NCI-H526 (cell line): ENCODE results near the gene CLMP.

Experiments used
- DNase-seq, 2 experiments: peaks; one replicate each; lab custom pipeline; 2025; lab: John Stamatoyannopoulos, UW

CLMP gene, protein sequence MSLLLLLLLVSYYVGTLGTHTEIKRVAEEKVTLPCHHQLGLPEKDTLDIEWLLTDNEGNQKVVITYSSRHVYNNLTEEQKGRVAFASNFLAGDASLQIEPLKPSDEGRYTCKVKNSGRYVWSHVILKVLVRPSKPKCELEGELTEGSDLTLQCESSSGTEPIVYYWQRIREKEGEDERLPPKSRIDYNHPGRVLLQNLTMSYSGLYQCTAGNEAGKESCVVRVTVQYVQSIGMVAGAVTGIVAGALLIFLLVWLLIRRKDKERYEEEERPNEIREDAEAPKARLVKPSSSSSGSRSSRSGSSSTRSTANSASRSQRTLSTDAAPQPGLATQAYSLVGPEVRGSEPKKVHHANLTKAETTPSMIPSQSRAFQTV

DNA sequence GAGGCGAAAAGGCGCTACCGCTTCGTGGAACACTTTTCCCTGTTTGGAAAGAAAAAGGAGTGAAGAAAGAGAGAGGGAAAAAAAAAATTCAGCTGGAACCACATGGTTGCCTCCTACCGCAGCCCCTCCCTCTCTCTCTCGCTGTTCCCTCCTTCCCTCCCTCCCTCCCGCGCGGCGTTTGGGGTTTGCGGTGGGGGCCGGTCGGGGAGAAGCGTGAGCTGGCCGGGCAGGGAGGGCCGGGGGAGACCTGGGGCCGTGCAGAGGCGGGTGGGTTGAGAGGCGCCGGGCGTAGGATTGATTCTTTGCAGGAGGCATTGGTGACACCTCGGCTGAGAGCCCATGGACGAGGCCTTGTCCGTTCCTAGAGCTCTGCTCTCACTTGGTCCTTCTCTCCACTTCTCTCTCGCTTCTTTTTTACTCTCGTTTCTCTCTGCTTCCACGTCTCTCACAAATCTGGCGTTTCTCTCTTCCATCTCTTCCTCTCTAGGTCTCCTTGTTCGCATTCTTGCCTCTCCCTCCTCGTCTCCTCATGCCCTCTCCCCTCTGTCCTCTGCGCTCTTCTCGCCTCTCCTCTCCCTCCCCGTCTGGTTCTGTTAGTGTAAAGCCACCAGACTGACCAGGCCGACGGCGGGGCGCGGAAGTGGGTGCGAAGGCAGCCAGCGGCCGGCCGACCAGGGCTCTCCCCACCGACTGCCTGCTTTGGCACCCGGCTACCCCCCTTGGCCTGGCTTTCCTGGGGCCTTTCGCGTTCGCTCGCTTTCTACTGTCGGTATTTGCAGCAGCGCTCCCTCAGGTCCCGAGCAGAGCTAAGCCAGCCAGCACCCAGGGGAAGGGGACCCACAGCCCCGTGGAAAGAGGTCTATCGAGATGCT, at the start of gene CLMP:
Gene CLMP (minus strand): TSS at position 61 of the 872 bp plus-strand sequence. CDS start 308 bp downstream, outside the sequence.
- peak; percentile 13 to 81 for DNase-seq

DNA sequence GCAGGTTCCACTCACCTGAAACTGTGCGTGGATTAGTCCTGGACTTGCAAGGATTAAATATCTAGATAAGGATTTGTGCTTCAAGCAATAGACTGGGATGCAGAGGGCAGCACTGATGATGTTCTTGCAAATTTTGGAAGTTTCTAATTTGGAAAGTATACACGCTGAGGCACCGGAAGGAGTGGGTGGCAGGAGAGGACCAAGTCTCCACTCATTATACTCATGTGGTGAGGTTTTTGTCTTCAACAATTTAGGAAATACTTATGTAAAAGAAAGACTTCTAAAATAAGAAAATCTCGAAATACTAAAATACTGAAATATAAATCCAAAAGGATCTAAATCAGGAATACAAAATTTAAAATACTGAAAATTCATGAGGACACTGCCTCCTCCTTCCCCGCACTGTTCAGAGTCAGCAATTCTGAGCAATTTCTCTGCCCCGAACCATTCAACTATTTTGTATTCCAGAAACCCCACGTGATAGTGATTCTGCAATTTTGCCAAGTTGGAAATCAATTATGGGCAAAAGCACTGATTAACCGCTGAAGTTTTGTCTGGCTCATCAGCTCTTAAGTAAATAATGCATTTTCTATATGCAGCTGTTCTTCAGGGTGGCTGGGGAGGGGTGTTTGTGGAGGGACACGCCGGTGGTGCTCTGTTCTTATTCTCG, 47.0 kb upstream of the CLMP start:
- no peak for DNase-seq

GRCh38 chr11:123241294-123241693, 46.2 kb upstream of the CLMP start:
- no peak for DNase-seq

DNA sequence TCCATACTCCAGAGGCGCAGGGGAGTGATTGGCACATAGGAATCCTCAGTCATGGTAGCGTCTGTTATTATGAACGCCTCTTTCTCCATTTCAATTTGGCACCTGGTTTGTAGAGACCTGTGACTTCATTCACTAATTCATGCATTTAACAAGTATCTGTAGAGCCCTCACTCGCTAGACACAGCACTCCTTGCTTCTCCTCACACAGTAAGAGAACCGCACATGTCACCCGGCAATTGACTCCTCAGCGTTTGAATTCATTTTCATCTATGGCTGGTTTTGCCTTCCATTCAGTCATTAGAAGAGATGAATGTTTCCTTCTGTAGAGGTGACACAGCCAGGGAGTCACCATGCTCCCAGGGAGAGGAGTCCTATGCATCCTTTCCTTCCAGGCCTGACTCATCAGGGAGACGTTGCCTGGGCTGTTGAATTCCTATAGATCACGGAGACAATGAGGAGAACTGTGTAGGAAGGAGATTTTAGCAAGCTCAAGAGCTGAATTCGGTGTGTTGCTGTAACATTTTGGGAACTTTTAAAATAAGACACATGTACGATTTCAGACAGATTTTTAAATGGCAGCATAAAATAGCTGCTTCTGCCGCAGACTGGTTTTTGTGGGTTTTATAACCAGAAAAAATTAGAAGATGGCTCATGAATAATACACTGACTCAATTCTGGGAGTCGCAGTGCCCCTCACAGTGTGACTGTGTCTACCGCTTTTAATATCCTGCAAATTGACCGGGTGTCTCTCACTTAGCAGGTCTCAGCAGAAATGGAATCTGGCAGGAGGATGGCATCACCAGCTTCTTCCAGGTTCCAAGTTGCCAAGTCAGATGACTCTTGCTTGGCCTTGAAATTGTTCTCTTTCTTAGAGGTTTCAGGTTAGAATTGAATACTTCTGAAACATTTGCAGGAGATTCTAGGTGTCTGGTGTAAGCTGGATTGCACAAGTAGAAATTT, 44.4 kb upstream of the CLMP start:
- no peak for DNase-seq

DNA sequence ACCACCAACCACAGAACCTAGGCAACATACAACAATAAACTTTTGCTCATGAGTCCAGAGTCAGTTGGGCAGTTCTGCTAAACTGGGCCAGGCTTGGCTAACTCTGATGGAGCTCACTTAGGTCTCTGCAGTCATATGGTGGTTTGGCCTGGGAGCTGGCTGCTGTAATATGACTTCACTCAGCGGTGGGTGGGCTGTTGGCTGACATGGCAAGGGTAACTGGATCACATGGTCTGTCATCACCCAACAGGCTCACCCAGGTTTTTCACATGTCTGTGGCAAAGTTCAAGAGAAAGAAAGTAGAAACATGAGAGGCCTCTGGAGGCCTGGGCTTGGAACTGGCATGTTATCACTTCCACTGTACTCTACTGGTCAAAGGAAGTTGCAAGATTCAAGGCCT, 43.2 kb upstream of the CLMP start:
- DNase-seq: no peak

- no peak for DNase-seq
Measured at GRCh38 chr11:123236879-123237278, 41.8 kb upstream of the CLMP start.

DNA sequence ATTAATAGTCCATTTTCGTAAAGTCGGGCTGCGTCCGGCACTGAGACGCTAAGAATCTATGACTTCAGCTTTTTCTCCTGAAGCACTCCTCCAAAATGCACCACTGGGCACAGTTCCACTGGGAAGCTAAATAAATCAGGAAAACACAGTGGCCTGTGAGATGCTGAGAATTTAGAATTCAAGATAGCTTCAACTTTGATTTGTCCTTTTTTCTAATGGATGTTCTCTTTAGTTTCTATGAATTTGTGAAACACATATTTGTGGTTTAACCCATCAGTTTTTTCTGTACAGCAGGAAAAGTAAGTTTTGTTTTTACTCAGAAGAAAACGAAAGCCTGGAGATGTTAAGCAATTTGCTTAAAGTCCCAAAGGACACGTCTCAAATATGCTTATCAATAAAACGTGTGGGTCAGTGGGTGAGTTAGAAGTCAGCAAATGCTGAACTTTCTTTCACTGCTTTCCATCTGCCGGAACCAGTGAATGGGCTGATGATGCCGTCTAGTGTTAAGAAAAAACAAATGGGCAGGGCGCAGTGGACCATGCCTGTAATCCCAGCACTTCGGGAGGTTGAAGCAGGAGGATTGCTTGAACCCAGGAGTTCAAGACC, 40.7 kb upstream of the CLMP start:
- DNase-seq: no peak

GRCh38 chr11:123235117-123235655, 40.1 kb upstream of the CLMP start:
- DNase-seq: peak; percentile 27 to 68

GRCh38 chr11:123233975-123234334, 38.9 kb upstream of the CLMP start:
- no peak for DNase-seq

- DNase-seq: no peak
Measured at GRCh38 chr11:123233280-123233974, 38.4 kb upstream of the CLMP start.

- no peak for DNase-seq
Measured at GRCh38 chr11:123231777-123232176, 36.7 kb upstream of the CLMP start.

- DNase-seq: no peak
Measured at GRCh38 chr11:123231256-123231655, 36.2 kb upstream of the CLMP start.

DNA sequence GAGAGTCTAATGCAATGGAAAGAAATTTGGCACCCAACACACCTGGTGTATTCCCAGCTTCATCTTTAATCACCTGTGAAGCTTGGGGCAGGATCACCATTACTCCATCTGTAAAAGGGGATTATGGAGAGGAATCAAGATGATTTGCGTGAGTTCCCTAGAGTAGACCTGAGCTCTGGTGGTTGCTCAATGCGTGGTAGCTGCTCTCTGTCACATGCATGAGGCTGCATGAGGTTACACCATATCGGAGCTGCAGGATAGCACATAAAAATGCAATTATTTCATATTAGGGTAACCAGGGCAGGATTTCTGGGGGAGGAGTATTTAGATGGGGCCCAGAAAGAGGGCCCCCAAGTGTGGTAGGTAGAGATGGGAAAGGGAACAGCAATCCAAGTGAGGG, 35.3 kb upstream of the CLMP start:
- DNase-seq: no peak

DNA sequence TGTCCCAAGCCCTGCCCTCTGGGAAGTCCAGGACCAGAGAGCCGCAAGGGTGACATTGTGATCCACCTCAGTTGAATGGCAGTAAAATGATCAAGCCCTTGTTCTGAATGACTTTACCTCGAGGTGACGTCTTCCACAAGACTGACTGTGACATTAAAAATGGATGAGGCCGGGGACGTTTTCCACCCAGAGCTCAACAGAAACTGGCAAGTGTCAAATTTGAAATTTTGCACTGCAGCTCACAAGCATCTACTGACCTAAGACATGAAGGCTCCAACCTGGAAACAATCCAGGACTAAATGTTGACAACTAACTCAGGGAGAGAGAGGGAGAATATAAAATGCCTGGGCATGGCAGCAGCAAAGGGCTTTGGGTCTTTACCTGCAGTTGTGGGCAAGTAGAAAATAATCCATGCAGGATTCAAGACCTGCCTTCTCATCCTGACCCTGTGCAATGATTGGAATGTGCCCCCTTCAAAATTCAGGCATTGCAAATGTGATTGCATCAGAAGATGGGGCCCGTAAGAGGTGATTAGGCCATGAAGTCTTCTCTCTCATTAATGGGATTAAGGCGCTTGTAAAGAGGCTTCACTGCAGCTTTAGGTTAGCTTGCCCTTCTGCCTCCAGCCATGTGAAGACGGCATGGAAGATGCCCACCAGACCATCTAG, 33.6 kb upstream of the CLMP start:
- DNase-seq: no peak

DNA sequence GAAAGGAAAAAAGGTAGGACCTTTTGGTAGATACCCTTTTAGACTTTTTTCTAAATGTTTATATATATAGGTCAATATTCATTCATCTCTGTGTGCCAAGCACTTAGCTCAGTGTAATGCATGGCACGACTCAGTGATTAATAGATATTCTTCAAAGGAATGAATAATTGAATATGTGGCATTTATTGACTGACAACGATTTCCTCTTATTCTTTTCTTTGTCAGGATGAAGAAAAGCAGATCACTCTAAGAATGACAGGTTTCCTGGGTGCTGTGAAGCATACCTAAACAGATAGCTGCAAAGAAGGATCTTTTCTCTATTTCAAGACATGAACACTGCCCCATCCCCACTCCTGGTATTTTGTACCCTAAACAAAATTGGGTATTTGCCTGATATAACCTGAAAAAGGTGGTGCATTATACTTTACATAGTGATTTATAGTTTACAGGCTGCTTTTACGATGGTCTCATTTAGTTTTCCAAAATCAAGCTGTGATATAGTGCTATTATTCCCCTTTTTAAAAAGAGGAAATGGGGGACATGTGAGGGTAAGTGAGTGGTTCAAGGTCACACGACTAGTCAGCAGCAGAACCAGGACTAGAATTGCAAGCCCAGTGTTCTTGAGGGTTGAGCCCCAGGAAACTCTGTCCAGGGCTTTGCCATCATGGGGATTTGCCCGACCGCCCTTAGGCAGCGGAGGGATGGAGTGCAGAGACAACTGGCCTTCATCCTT, 32.9 kb upstream of the CLMP start:
- no peak for DNase-seq

DNA sequence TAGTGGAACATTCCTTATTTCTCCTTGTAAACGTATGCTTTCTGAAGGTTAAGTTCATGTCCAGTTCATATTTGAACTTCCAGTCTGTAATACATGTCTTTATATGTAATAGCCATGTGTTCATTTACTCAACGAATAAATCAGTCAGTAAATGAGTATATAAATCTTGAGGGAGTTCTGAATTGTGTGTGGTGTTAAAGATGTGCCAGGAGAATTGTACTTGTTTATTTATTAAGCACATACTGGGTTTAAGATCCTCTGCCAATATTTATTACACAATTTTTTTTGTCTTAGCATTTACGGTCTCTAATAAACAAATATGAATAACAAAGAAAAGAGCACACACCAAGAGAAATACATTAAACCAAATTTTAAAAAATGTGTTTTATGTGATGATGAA, 26.5 kb upstream of the CLMP start:
- DNase-seq: no peak

DNA sequence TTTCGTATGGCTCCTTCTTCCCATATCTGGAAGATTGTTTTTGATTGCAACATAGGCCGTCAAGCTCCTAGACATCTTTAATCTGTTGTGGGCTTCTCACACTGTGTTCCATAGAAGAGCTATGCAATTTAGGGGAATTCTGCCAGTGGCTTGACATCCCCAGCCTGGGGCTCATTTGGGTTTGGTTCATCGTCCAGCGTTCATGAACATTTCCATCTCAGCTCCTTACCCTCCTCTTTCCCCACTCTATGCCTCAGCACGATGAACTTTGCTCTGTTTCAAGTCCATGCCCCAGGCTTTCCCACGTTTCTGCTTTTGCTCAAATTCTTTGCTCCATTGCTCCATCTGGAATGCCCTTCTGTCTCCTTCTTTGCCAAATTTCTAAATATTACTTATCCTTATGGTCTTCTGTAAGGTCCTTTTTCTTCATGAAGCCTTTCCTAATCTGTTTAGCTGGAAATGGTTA, 26.1 kb upstream of the CLMP start:
- no peak for DNase-seq

DNA sequence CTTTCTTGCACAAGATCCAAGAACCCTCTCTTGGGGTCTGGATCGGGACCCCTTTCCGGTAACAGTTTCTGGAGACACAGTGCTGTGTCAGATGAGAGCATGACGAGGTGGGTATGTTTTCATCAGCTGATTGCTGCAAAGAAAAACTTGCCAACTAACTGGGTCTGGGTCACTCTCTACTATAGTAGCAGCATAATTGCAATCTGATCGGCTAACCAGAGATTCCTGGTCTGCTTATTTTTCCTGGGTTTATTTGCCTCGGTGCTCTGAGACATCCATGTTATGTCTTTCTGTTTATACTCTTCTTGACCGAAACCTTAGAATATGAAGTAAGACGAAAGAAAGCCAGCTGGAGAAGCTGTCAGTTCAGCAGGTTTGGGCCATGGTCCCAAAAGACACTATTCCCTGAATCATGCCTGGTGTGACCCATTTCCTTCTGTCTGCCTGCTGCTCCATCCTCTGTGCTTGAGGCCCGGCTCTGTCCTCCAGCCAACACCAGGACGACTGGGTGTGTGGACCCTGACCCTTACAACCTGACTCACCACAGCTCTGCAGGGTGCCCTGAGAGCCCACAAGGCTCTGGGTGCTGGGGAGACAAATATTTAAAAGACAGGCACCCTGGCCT, 24.1 kb upstream of the CLMP start:
- DNase-seq: no peak
